Neural cell (in vitro differentiated cells): ENCODE results near the gene PCDHA9.

Experiments used
- CTCF ChIP-seq: fragments of 450-650 bp; IDR thresholded peaks from 2 replicates; pipeline ENCODE4 v1.5.1; 2014; ENCODE audit warnings: antibody characterized with exemption, mild to moderate bottlenecking, moderate library complexity; ENCODE audit not compliant: poor library complexity, severe bottlenecking
- EP300 ChIP-seq: fragments of 450-650 bp; conservative IDR thresholded peaks from 2 replicates; pipeline ENCODE4 v1.6.1; 2014; ENCODE audit warnings: antibody characterized with exemption, mild to moderate bottlenecking, moderate library complexity; ENCODE audit not compliant: poor library complexity, severe bottlenecking
- EZH2 ChIP-seq: fragments of 200-600, 300-800 bp; shearing (Covaris generic), sonication (generic); IDR thresholded peaks from 2 replicates; pipeline ENCODE4 v1.6.1; 2014; ENCODE audit warnings: antibody characterized with exemption, low read length, borderline replicate concordance, mild to moderate bottlenecking; ENCODE audit not compliant: insufficient read depth, poor library complexity, severe bottlenecking
- RAD21 ChIP-seq: fragments of 450-650 bp; conservative IDR thresholded peaks from 2 replicates; pipeline ENCODE4 v1.6.1; 2014; ENCODE audit warnings: antibody characterized with exemption, mild to moderate bottlenecking, moderate library complexity
- REST ChIP-seq: IDR thresholded peaks from 2 replicates; pipeline ENCODE4 v1.6.1; 2012; ENCODE audit warnings: borderline replicate concordance
- TAF1 ChIP-seq: IDR thresholded peaks from 2 replicates; pipeline ENCODE4 v1.6.1; 2012; ENCODE audit warnings: low read depth

- TF ChIP-seq CTCF (no peak), EP300 (no peak), EZH2 (no peak), TAF1 (no peak), RAD21 (no peak), REST (no peak)
Observed at GRCh38 chr5:140883927-140884697, 35.9 kb downstream of the PCDHA9 start.
